Thymus (tissue), 11 donors: Measurements from ENCODE around the gene SORCS1. TPM values are rescaled to one million over a fixed set of nuclear protein-coding genes. Genes with fewer than 3 reads are reported as not detected.
"Not testable (repeated sequence)": the region's sequence is repeated elsewhere in the genome, so short reads cannot be mapped to it uniquely, and the experiment has no call there.

ENCODE experiments used
- DNase-seq, 9 donors: peaks; one replicate each; pipeline ENCODE4 v3.0.0-alpha.2; 2013; ENCODE audit warnings: low spot score in 9 of 9, low read depth in 6 of 9, missing footprints in 1 of 9
- H3K27ac ChIP-seq, 2 donors: one replicate each; pipeline ENCODE4 v1.5.1; 2013; ENCODE audit warnings: control low read depth in 1 of 2, low read depth in 1 of 2, low read length in 1 of 2, mild to moderate bottlenecking in 1 of 2, moderate library complexity in 1 of 2
- H3K27me3 ChIP-seq, 2 donors: one replicate each; pipeline ENCODE4 v1.5.1; 2013; ENCODE audit warnings: low read length in 1 of 2; ENCODE audit not compliant: control insufficient read depth in 2 of 2, insufficient read depth in 1 of 2
- H3K36me3 ChIP-seq, 2 donors: one replicate each; pipeline ENCODE4 v1.5.1; 2013; ENCODE audit warnings: low read length in 1 of 2, mild to moderate bottlenecking in 1 of 2, moderate library complexity in 1 of 2; ENCODE audit not compliant: control insufficient read depth in 2 of 2, insufficient read depth in 2 of 2
- H3K4me1 ChIP-seq, 2 donors: one replicate each; pipeline ENCODE4 v1.5.1; 2013; ENCODE audit warnings: low read length in 2 of 2; ENCODE audit not compliant: control insufficient read depth in 2 of 2, insufficient read depth in 2 of 2
- H3K4me3 ChIP-seq, 2 donors: one replicate each; pipeline ENCODE4 v1.5.1; 2013; ENCODE audit warnings: low read length in 2 of 2, control low read depth in 1 of 2, mild to moderate bottlenecking in 1 of 2
- H3K9me3 ChIP-seq, 2 donors: one replicate each; pipeline ENCODE4 v1.5.1; 2013; ENCODE audit warnings: low read length in 1 of 2, mild to moderate bottlenecking in 1 of 2; ENCODE audit not compliant: control insufficient read depth in 2 of 2, insufficient read depth in 1 of 2
- WGBS: extraction: QIAGEN DNeasy Blood & Tissue Kit; methylation state at CpG from one replicate; pipeline ENCODE4 v1.1.7; 2013; 5-methylcytosine and 5-hydroxymethylcytosine counted together
- polyA plus RNA-seq: library from polyadenylated mRNA; stranded (reverse); fragments of 200-250 nt; gene quantifications from one replicate; pipeline ENCODE4 v1.2.3, GENCODE V29; 2013
- total RNA-seq: library from RNA; stranded (reverse); fragments of 120-200 nt; gene quantifications from one replicate; pipeline ENCODE4 v1.2.4, GENCODE V29; 2013
- donor health status: healthy.

Gene SORCS1
- total and polyA plus RNA-seq, 2 donors, result 1.1 to 3.6 TPM

DNA sequence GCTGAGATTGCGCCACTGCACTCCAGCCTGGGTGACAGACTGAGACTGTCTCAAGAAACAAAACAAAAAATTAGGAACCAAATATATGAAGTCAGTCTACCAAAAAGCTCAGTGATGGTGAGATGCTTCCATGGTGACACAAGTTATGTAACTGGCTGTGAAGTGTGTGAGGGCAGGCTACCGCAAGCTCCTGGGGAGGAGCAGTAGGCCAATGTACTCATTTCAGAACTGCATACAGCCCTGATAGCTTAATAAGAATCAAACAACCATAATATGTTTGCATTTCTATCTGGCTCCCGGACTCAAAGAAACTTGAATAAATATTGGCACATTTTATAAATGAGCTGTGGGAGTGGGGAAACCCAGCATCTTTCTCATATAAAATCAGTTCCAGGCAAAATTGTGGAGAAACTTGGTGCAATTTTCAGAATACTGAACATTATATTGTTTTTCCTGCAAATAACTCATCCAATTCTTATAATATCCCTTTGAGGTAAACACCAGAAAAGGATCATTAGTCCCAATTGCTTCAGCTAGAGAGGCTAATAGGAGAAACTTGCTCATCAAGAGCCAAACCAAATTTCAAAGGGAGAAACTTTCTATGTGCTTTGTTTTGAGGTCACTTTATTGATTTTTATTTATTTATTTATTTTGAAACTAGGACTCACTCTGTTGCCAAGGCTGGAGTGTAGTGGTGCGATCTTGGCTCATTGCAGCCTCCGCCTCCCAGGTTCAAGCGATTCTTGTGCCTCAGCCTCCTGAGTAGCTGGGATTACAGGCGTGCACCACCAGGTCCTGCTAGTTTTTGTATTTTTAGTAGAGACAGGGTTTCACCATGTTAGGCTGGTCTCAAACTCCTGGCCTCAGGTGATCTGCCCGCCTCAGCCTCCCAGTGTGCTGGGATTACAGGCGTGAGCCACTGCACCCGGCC is 127.0 kb downstream of the SORCS1 start:
- Histone ChIP-seq H3K36me3 (no peaks in the 10 kb centered on the region), H3K4me3 (no peak overlapping the region), H3K27me3 (no peaks in the 10 kb centered on the region), H3K27ac (no peak overlapping the region), H3K9me3 (no peaks in the 10 kb centered on the region), H3K4me1 (no peaks in the 10 kb centered on the region)
- 96% methylated on average over 10 of the region's 10 CpGs for WGBS
- no peak for DNase-seq

DNA sequence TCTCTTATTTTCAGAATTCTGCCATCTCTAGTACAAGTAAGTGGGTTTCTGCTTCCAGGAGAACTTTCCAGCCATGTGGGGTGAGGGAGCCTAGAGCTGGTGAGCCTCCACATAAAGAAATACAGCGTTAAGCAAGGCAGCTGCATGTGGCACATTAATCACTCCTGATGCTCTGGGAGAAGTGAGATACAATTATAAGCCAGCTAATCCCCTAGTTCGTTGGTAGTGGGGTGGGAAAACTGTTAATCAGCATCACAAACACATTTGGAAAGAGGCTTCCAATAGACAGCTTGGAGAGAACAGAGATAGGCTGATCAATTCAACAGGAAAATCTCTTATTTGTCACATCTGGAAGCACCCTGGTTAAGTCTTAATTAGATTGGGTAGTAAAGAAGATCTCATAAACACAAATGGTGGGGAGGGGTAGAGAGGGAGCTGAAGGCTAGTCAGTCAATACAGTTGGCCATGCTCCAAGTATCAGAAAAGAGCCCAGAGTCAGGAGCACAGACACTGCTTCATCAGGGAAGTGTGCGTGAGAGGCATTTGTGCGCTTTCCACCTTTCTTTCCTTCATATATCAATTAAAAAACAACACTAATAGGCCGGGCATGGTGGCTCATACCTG is 130.6 kb downstream of the SORCS1 start:
- Histone ChIP-seq H3K4me3 (no peak overlapping the region), H3K36me3 (no peaks in the 10 kb centered on the region), H3K27ac (no peak overlapping the region), H3K9me3 (no peaks in the 10 kb centered on the region), H3K4me1 (no peaks in the 10 kb centered on the region), H3K27me3 (no peaks in the 10 kb centered on the region)
- no peak for DNase-seq
- WGBS, result 84% methylated on average over 5 of the region's 5 CpGs

DNA sequence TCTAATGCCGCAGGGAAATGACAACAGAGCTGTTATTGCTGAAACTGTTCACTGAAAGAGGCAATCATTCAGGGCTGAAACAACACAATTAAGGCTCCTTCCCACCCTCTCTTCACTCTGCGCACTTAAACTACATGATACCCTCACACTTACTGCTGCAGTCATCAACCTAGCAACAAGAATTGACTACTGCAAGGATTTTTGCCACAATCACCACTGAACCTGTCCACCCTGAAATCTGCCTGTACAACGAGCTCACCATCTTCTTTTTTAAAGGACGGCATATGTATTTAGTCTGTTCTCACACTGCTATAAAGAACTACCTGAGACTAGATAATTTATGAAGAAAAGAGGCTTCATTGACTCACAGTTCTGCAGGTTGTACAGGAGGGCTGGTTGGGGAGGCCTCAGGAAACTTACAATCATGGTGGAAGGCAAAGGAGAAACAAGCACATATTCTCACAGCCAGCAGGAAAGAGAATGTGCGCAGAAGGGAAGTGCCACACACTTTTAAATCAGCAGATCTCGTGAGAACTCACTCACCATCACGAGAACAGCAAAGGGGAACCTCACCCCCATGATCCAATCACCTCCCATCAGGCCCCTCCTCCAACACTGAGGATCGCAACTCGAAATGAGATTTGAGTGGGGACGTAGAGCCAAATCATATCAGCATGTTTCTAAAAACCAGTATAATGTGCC is 131.7 kb downstream of the SORCS1 start:
- DNase-seq, result no peak
- WGBS, result 87% methylated on average over 10 of the region's 10 CpGs
- H3K27ac ChIP-seq, result no peak overlapping the region
- H3K36me3 ChIP-seq, result no peaks in the 10 kb centered on the region
- no peaks in the 10 kb centered on the region for H3K4me1 ChIP-seq
- no peak overlapping the region for H3K4me3 ChIP-seq
- no peaks in the 10 kb centered on the region for H3K9me3 ChIP-seq
- no peaks in the 10 kb centered on the region for H3K27me3 ChIP-seq

DNA sequence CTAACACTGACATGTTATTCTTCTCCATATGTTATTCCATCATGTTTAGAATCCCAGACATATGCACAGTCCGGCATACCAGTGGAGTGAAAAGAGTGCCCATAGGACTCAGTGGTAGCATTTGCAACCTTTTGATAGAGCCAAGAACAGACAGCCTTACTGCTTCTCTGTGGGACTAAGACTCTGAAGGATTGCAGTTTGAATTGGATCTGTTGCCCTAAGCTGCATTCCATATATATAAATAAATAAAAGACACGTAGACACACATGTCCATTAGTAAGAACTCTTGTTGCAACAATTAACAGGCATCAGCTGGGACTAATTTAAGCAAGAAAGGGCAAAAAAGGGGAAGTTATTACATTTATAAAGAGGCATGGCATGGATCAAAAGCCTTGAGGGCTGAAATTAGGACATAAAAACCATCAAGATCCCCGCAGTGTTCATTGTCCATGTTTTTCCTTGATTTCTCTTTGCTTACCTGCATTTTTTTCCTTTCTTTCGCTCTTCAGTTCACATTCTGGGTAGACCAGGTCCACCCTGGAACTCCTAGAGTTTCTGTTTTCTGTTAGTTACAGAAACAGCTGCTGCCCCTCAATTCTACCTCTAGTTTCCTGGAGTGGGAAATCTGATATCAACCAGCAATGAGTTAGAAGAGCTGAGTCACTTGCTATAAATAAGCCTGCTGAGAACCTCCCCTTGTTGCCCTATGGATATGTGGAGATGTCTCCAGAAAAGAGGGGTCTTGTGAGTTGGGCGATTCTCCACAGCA is 132.4 kb downstream of the SORCS1 start:
- WGBS, result 35% methylated on average over 5 of the region's 5 CpGs
- H3K4me3 ChIP-seq, result no peak overlapping the region
- H3K27me3 ChIP-seq, result no peaks in the 10 kb centered on the region
- no peaks in the 10 kb centered on the region for H3K36me3 ChIP-seq
- H3K27ac ChIP-seq, result no peak overlapping the region
- H3K4me1 ChIP-seq, result no peaks in the 10 kb centered on the region
- no peaks in the 10 kb centered on the region for H3K9me3 ChIP-seq
- DNase-seq, result peak in 1 of 9 donors; percentile 2

DNA sequence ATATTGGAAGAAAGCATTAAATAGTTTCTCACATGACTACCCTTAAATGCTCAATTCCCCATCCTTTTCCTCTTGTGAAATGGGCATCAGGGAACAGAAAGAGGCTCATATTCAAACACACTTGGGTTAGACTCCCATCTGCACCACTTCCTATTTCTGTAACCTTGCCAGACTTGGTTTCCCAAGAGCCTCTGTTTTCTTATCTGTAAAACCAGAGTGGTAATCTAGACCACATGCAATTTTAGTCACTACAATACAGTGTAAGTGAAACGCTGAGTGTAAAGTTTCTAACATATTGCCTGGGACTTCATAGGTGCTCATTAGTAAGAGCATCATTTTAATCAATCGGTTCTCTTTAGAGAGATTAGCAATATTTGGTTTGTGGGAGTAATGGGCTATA is 136.3 kb downstream of the SORCS1 start:
- WGBS, result 55% methylated on average over 2 of the region's 2 CpGs
- no peak overlapping the region for H3K4me3 ChIP-seq
- DNase-seq, result no peak
- no peaks in the 10 kb centered on the region for H3K36me3 ChIP-seq
- no peaks in the 10 kb centered on the region for H3K4me1 ChIP-seq
- H3K27me3 ChIP-seq, result no peaks in the 10 kb centered on the region
- no peaks in the 10 kb centered on the region for H3K9me3 ChIP-seq
- H3K27ac ChIP-seq, result no peak overlapping the region

DNA sequence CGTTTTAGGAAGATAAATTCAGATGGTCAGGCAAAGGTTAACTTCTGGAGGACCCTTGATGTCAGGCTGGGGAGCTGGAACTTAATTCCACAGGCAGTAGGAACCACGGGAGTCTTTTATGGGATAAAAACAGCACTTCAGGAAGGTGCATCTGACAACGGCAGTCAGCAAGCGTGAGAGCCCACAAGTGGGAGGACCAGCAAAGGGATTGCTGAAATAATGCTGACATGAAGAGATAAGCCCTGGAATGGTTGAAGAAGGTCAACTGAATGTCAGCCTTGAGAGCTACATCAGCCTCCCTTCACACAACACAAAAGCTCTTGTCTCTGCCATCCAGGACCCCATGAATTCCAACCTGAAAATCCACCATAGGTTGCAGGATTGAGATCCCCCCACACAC is 138.8 kb downstream of the SORCS1 start:
- H3K4me1 ChIP-seq, result no peaks in the 10 kb centered on the region
- H3K4me3 ChIP-seq, result no peak overlapping the region
- no peaks in the 10 kb centered on the region for H3K36me3 ChIP-seq
- H3K27ac ChIP-seq, result no peak overlapping the region
- no peaks in the 10 kb centered on the region for H3K27me3 ChIP-seq
- DNase-seq, result no peak
- 85% methylated on average over 4 of the region's 4 CpGs for WGBS
- H3K9me3 ChIP-seq, result no peaks in the 10 kb centered on the region

DNA sequence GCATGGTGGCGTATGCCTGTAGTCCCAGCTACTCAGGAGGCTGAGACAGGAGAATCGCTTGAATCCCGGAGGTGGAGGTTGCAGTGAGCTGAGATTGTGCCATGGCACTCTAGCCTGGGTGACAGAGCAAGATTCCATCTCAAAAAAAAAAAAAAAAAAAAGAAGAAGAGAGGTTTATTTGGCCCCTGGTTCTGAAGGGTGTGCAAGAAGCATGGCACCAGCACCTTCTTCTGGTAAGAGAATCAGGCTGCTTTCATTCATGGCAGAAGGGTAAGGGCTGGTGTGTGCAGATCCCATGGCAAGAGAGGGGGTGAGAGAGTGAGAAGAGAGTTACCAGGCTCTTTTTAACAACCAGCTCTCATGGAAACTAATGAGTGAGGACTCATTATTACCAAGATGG is 140.5 kb downstream of the SORCS1 start:
- DNase-seq, H3K4me3 ChIP-seq, H3K27me3 ChIP-seq, H3K4me1 ChIP-seq, H3K27ac ChIP-seq, H3K36me3 ChIP-seq, H3K9me3 ChIP-seq: not testable (repeated sequence)
- 99% methylated on average over 3 of the region's 3 CpGs for WGBS

DNA sequence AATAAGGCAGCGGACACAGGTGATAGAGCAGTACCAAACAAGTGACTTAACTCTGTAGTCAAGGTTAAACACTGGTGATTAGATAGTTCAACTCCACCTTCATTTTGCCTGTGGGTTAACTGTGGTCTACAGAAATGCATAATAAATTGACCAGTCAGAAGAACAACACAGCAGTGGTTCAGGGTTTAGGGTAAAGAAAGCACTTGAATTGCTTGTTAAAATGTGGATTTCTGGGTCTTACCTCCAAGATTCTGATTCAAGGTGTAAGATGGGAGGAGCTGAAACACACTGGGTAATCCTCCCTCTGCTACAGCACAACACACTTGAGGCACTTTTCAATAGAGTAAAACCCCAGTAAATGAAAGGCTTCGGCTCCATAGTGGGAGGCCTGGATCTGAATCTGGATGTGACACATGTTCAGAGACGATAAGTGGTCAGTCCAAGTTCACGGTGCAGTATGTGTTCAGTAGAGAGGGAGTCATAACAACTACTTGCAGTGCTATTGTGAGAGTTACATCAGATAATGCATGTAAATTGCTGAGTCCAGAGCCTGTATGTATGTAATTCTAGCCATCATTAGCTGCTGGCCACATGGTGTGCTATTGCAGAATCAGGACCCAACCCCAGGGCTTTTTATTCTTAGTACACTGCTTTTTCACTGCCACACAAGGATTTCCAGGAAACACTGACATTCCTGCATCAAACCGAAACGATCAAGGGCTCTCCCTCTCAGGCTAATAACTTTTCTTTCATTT is 141.7 kb downstream of the SORCS1 start:
- Histone ChIP-seq H3K4me3 (no peak overlapping the region), H3K36me3 (no peaks in the 10 kb centered on the region), H3K9me3 (no peaks in the 10 kb centered on the region), H3K27me3 (no peaks in the 10 kb centered on the region), H3K4me1 (no peaks in the 10 kb centered on the region), H3K27ac (no peak overlapping the region)
- no peak for DNase-seq
- WGBS, result 93% methylated on average over 6 of the region's 6 CpGs
